Esophagus squamous epithelium (tissue), 4 donors: ENCODE measurements around the gene MBD2.

ENCODE experiments used
- POLR2A ChIP-seq, 4 donors: fragments of 450-650 bp; IDR thresholded peaks; one replicate each; pipeline ENCODE4 v1.6.1; 2017; ENCODE audit warnings: antibody characterized with exemption in 4 of 4, mild to moderate bottlenecking in 4 of 4, moderate library complexity in 3 of 4
- TF ChIP-seq, protein P1 (sequence below), 6 experiments: fragments of 450-650 bp in 4 of 6; fragments of 200-600 bp in 2 of 6; sonication (generic) in 2 of 6; IDR thresholded peaks; one replicate each; pipeline ENCODE4 v1.5.1; 2016 to 2019; ENCODE audit warnings: antibody characterized with exemption in 6 of 6, mild to moderate bottlenecking in 4 of 6, moderate library complexity in 4 of 6

DNA sequence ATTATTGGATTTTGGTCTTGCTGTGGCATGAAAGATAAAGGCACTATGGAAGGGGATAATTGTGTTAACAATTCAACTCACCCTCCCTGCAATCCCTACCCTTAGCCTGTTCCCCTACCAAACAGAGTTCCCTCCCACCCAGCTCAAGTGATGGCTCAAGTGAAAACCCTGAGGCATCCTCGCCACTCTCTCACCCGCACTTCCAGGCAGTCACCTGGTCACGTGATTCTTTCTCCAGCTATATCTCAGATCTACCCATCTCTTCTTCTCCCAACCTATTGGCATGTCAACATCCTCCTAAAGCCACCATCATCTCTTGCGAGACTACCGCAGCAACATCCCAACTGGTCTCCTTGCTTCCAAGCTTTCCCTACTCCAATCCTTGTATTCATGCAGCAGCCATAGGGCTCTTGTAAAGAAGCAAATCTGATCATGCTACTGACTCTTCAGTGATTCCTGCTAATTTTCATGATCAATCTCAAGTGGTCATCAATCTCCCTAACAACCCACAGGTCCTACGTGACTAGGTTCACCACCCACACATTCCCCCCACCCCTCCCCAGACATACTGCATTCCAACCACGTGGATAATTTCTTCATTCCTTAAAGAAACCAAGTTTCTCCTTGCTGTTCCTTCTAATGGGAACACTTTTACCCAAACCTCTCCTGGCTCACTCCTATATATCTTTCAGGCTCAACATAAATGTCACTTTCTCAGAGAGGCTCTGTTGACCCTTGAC lies 66.7 kb downstream of the MBD2 start:
- TF ChIP-seq, protein P1, sequence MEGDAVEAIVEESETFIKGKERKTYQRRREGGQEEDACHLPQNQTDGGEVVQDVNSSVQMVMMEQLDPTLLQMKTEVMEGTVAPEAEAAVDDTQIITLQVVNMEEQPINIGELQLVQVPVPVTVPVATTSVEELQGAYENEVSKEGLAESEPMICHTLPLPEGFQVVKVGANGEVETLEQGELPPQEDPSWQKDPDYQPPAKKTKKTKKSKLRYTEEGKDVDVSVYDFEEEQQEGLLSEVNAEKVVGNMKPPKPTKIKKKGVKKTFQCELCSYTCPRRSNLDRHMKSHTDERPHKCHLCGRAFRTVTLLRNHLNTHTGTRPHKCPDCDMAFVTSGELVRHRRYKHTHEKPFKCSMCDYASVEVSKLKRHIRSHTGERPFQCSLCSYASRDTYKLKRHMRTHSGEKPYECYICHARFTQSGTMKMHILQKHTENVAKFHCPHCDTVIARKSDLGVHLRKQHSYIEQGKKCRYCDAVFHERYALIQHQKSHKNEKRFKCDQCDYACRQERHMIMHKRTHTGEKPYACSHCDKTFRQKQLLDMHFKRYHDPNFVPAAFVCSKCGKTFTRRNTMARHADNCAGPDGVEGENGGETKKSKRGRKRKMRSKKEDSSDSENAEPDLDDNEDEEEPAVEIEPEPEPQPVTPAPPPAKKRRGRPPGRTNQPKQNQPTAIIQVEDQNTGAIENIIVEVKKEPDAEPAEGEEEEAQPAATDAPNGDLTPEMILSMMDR (IDR thresholded peaks at IDR 0.05): no peak
- TF ChIP-seq POLR2A (IDR thresholded peaks at IDR 0.05): no peak
